ENCODE data around the gene PSAPL1.

The PSAPL1 gene

GRCh38 chr4:7424553-7425111, 10.1 kb downstream of the PSAPL1 start:
- DNase-seq (ENCODE audit: low spot score in 2 of 2): no peak
- Histone ChIP-seq H3K9me3 (no peaks in the 10 kb centered on the region), H3K27me3 (ENCODE audit: low read depth) (no peaks in the 10 kb centered on the region), H3K36me3 (replicated peaks) (no peaks in the 10 kb centered on the region), H3K4me1 (no peaks in the 10 kb centered on the region), H3K4me3 (no peak overlapping the region)
- in situ Hi-C loops (cut with MboI; ENCODE audit: low sequenced_read_pairs): no loop called here

GRCh38 chr4:7423801-7424552, 10.8 kb downstream of the PSAPL1 start:
- Histone ChIP-seq H3K4me3 (no peak overlapping the region), H3K27me3 (ENCODE audit: low read depth) (no peaks in the 10 kb centered on the region), H3K4me1 (no peaks in the 10 kb centered on the region), H3K9me3 (no peaks in the 10 kb centered on the region), H3K36me3 (replicated peaks) (no peaks in the 10 kb centered on the region)
- DNase-seq (ENCODE audit: low spot score in 2 of 2): no peak
- in situ Hi-C loops (cut with MboI; ENCODE audit: low sequenced_read_pairs): no loop called here

GRCh38 chr4:7423391-7423790, 11.3 kb downstream of the PSAPL1 start:
- no peaks in the 10 kb centered on the region for H3K9me3 ChIP-seq
- in situ Hi-C loops (cut with MboI; ENCODE audit: low sequenced_read_pairs): no loop called here

GRCh38 chr4:7422898-7423180, 11.9 kb downstream of the PSAPL1 start:
- in situ Hi-C loops (cut with MboI; ENCODE audit: low sequenced_read_pairs): no loop called here
- Histone ChIP-seq H3K4me1 (no peaks in the 10 kb centered on the region), H3K36me3 (replicated peaks) (no peaks in the 10 kb centered on the region), H3K4me3 (no peak overlapping the region), H3K27me3 (ENCODE audit: low read depth) (no peaks in the 10 kb centered on the region), H3K9me3 (no peaks in the 10 kb centered on the region)
- DNase-seq (ENCODE audit: low spot score in 2 of 2): no peak

More at GRCh38 chr4:7423391-7423790, 11.3 kb downstream of the PSAPL1 start:
- no peaks in the 10 kb centered on the region for H3K27me3 ChIP-seq (ENCODE audit: low read depth)
- H3K36me3 ChIP-seq (replicated peaks): no peaks in the 10 kb centered on the region
- H3K4me1 ChIP-seq: no peaks in the 10 kb centered on the region
- DNase-seq (ENCODE audit: low spot score in 2 of 2): no peak
- no peak overlapping the region for H3K4me3 ChIP-seq

- no peaks in the 10 kb centered on the region for H3K9me3 ChIP-seq
- DNase-seq (ENCODE audit: low spot score in 2 of 2): no peak
- H3K4me1 ChIP-seq: no peaks in the 10 kb centered on the region
- H3K4me3 ChIP-seq: no peak overlapping the region
- no peaks in the 10 kb centered on the region for H3K36me3 ChIP-seq (replicated peaks)
- in situ Hi-C loops (cut with MboI; ENCODE audit: low sequenced_read_pairs): no loop called here
- no peaks in the 10 kb centered on the region for H3K27me3 ChIP-seq (ENCODE audit: low read depth)
Observed at GRCh38 chr4:7422151-7422897, 12.4 kb downstream of the PSAPL1 start.

GRCh38 chr4:7421356-7422150, 13.2 kb downstream of the PSAPL1 start:
- DNase-seq (ENCODE audit: low spot score in 2 of 2): no peak
- no peak overlapping the region for H3K4me3 ChIP-seq
- H3K4me1 ChIP-seq: no peaks in the 10 kb centered on the region
- H3K27me3 ChIP-seq (ENCODE audit: low read depth): no peaks in the 10 kb centered on the region
- in situ Hi-C loops (cut with MboI; ENCODE audit: low sequenced_read_pairs): no loop called here
- H3K9me3 ChIP-seq: no peaks in the 10 kb centered on the region
- H3K36me3 ChIP-seq (replicated peaks): no peaks in the 10 kb centered on the region

- in situ Hi-C loops (cut with MboI; ENCODE audit: low sequenced_read_pairs): no loop called here
- H3K27me3 ChIP-seq (ENCODE audit: low read depth): no peaks in the 10 kb centered on the region
- DNase-seq (ENCODE audit: low spot score in 2 of 2): no peak
Observed at GRCh38 chr4:7420661-7421040, 14.1 kb downstream of the PSAPL1 start.

GRCh38 chr4:7419961-7420660, 14.6 kb downstream of the PSAPL1 start:
- in situ Hi-C loops (cut with MboI; ENCODE audit: low sequenced_read_pairs): no loop called here
- H3K4me1 ChIP-seq: no peaks in the 10 kb centered on the region
- H3K9me3 ChIP-seq: no peaks in the 10 kb centered on the region
- DNase-seq (ENCODE audit: low spot score in 2 of 2): no peak
- no peak overlapping the region for H3K4me3 ChIP-seq
- H3K36me3 ChIP-seq (replicated peaks): no peaks in the 10 kb centered on the region
- H3K27me3 ChIP-seq (ENCODE audit: low read depth): peaks cover under 1% of the 10 kb centered on the region; the same call in 1 of the 2 replicates

More at GRCh38 chr4:7420661-7421040, 14.1 kb downstream of the PSAPL1 start:
- Histone ChIP-seq H3K9me3 (no peaks in the 10 kb centered on the region), H3K4me3 (no peak overlapping the region), H3K36me3 (replicated peaks) (no peaks in the 10 kb centered on the region), H3K4me1 (no peaks in the 10 kb centered on the region)

GRCh38 chr4:7418131-7418943, 16.4 kb downstream of the PSAPL1 start:
- no peaks in the 10 kb centered on the region for H3K9me3 ChIP-seq
- H3K27me3 ChIP-seq (ENCODE audit: low read depth): peaks cover 11% of the 10 kb centered on the region; the same call in 1 of the 2 replicates
- H3K4me1 ChIP-seq: no peaks in the 10 kb centered on the region
- in situ Hi-C loops (cut with MboI; ENCODE audit: low sequenced_read_pairs): no loop called here
- H3K36me3 ChIP-seq (replicated peaks): no peaks in the 10 kb centered on the region
- no peak for DNase-seq (ENCODE audit: low spot score in 2 of 2)
- H3K4me3 ChIP-seq: no peak overlapping the region

GRCh38 chr4:7417639-7418038, 17.1 kb downstream of the PSAPL1 start:
- Histone ChIP-seq H3K4me1 (no peaks in the 10 kb centered on the region), H3K36me3 (replicated peaks) (no peaks in the 10 kb centered on the region), H3K4me3 (no peak overlapping the region), H3K27me3 (ENCODE audit: low read depth) (peaks cover 15% of the 10 kb centered on the region; the same call in 1 of the 2 replicates), H3K9me3 (no peaks in the 10 kb centered on the region)
- in situ Hi-C loops (cut with MboI; ENCODE audit: low sequenced_read_pairs): no loop called here
- DNase-seq (ENCODE audit: low spot score in 2 of 2): no peak

- peaks cover 18% of the 10 kb centered on the region; the same call in 1 of the 2 replicates for H3K27me3 ChIP-seq (ENCODE audit: low read depth)
- H3K9me3 ChIP-seq: no peaks in the 10 kb centered on the region
- in situ Hi-C loops (cut with MboI; ENCODE audit: low sequenced_read_pairs): no loop called here
- no peak for DNase-seq (ENCODE audit: low spot score in 2 of 2)
- H3K36me3 ChIP-seq (replicated peaks): no peaks in the 10 kb centered on the region
- no peak overlapping the region for H3K4me3 ChIP-seq
- H3K4me1 ChIP-seq: no peaks in the 10 kb centered on the region
Observed at GRCh38 chr4:7416745-7417432, 17.8 kb downstream of the PSAPL1 start.

GRCh38 chr4:7415927-7416686, 18.6 kb downstream of the PSAPL1 start:
- Histone ChIP-seq H3K9me3 (no peaks in the 10 kb centered on the region), H3K27me3 (ENCODE audit: low read depth) (peaks cover 21% of the 10 kb centered on the region; the same call in 1 of the 2 replicates), H3K4me1 (no peaks in the 10 kb centered on the region), H3K4me3 (no peak overlapping the region), H3K36me3 (replicated peaks) (no peaks in the 10 kb centered on the region)
- in situ Hi-C loops (cut with MboI; ENCODE audit: low sequenced_read_pairs): no loop called here
- DNase-seq (ENCODE audit: low spot score in 2 of 2): no peak
